Ectodermal cell (in vitro differentiated cells): ENCODE measurements around the gene KIAA0753.

Experiments
- H3K27ac ChIP-seq: 2 replicates; pipeline ENCODE4 v1.7.0; 2013; ENCODE audit warnings: mild to moderate bottlenecking, low read depth, low read length; ENCODE audit not compliant: insufficient read depth, poor library complexity, severe bottlenecking
- H3K27me3 ChIP-seq: 2 replicates; pipeline ENCODE4 v1.7.0; 2013; ENCODE audit warnings: mild to moderate bottlenecking, low read length; ENCODE audit not compliant: insufficient read depth, control insufficient read depth, poor library complexity, severe bottlenecking
- H3K36me3 ChIP-seq: one replicate; pipeline ENCODE4 v1.7.0; 2013; ENCODE audit warnings: low read length; ENCODE audit not compliant: control insufficient read depth, insufficient read depth
- H3K4me1 ChIP-seq: one replicate; pipeline ENCODE4 v1.7.0; 2013; ENCODE audit warnings: low read length; ENCODE audit not compliant: control insufficient read depth, insufficient read depth
- H3K4me3 ChIP-seq: 2 replicates; pipeline ENCODE4 v1.7.0; 2013; ENCODE audit warnings: low read depth, low read length, control low read depth; ENCODE audit not compliant: insufficient read depth
- H3K9me3 ChIP-seq: 2 replicates; pipeline ENCODE4 v1.7.0; 2013; ENCODE audit warnings: mild to moderate bottlenecking, low read length, moderate library complexity; ENCODE audit not compliant: control insufficient read depth
- WGBS, 2 experiments: methylation state at CpG; one replicate each; pipeline ENCODE4 v1.1.7; 2013; ENCODE audit warnings: missing lambda C conversion rate in 2 of 2; 5-methylcytosine and 5-hydroxymethylcytosine counted together

The KIAA0753 gene

DNA sequence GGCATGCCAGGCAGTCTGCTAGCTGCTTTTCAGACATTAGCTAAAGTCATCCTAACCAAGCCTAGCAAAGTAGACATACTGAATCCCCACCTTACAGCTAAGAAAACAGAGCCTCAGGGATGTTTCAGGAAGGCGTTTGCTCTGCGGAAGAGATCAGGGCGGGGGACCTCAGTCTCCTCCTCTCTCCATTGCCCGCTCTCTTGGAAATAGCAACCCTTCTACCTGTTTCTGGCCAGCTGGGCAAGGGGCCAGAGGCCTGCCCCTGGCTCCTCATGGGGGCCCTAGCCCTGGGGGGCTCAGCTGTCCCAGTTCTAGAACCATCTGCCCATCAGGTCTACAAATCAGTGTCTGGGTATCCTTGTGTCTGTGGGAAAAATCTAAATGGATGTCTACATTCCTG is 98.6 kb downstream of the KIAA0753 start:
- Histone ChIP-seq H3K27ac (no peak overlapping the region), H3K27me3 (no peaks in the 10 kb centered on the region), H3K36me3 (no peaks in the 10 kb centered on the region), H3K9me3 (no peaks in the 10 kb centered on the region), H3K4me1 (no peaks in the 10 kb centered on the region), H3K4me3 (no peak overlapping the region)
- 86 to 92% methylated on average over 4 of the region's 4 CpGs for WGBS, 2 experiments

DNA sequence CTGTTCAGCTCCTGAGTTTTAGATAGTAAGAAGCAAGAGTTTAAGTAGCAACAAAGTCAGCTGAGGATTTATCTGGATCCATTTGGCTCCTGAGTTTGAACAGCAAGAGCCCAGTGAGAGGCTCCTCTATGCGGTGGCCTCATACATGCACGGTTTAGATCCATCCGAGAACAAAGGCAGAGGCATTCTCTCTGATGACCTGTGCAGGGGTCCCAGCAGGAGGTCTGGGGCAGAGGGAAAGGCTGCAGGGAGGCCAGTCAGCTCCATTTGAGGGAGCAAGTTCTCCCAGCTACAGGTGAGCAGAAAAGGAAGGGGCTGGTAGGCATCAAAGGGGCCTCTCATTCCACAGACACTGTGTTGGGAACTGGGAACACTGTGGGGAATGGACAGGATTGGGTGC is 100.6 kb downstream of the KIAA0753 start:
- Histone ChIP-seq H3K4me3 (no peak overlapping the region), H3K27me3 (no peaks in the 10 kb centered on the region)
- 41% methylated on average over 3 of the region's 3 CpGs for WGBS, 2 experiments

DNA sequence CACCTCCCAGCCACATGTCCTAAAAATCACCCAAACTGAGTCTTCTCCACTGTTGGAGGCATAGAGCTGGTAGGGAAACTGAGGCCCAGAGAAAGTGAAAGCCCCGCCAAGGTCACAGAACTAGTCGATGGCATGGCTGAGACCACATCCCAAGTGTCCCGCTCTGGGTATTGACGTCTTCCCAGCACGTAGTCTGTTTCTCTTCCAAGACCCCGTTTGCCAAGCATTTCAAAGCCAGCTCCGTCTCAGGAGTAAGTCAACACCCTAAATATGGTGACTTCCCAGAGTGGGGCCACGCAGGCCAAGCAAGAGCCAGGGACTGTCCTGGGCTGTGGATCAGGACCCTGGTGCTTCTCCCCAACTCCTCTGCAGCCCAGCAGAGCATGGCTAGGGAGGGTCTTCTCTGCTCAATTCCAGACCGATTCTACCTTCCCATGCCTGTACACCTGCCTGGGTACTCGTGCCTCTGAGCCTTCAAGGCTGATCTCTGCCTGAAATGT is 103.9 kb downstream of the KIAA0753 start:
- WGBS, 2 experiments = 92 to 93% methylated on average over 10 of the region's 10 CpGs
- no peaks in the 10 kb centered on the region for H3K9me3 ChIP-seq
- no peaks in the 10 kb centered on the region for H3K4me1 ChIP-seq
- no peak overlapping the region for H3K4me3 ChIP-seq
- no peaks in the 10 kb centered on the region for H3K27me3 ChIP-seq
- H3K27ac ChIP-seq = no peak overlapping the region
- no peaks in the 10 kb centered on the region for H3K36me3 ChIP-seq

More for the DNA sequence above, 100.6 kb downstream of the KIAA0753 start:
- Histone ChIP-seq H3K36me3 (no peaks in the 10 kb centered on the region), H3K4me1 (no peaks in the 10 kb centered on the region), H3K9me3 (no peaks in the 10 kb centered on the region), H3K27ac (no peak overlapping the region)

DNA sequence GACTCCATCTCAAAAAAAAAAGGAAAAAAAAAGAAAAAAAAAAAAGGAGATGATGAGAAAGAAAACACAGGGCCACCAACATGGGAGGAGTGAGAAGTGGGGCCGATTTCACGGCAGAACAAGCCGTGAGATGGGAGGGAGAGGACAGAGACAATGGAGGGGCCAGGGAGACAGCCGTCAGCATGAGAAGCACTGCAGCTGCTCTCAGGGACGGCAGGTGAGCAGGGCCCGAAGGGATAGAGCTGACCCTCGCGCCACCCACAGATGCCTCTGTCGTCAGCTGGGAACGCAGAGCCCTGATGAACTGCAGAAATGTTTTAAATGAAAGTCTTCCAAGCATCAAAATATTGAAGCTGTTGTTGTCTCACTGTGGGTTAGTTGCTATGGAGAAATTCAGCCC is 104.5 kb downstream of the KIAA0753 start:
- 89 to 91% methylated on average over 10 of the region's 10 CpGs for WGBS, 2 experiments
- Histone ChIP-seq H3K4me3 (no peak overlapping the region), H3K27ac (no peak overlapping the region), H3K36me3 (no peaks in the 10 kb centered on the region), H3K4me1 (no peaks in the 10 kb centered on the region), H3K9me3 (no peaks in the 10 kb centered on the region), H3K27me3 (no peaks in the 10 kb centered on the region)

DNA sequence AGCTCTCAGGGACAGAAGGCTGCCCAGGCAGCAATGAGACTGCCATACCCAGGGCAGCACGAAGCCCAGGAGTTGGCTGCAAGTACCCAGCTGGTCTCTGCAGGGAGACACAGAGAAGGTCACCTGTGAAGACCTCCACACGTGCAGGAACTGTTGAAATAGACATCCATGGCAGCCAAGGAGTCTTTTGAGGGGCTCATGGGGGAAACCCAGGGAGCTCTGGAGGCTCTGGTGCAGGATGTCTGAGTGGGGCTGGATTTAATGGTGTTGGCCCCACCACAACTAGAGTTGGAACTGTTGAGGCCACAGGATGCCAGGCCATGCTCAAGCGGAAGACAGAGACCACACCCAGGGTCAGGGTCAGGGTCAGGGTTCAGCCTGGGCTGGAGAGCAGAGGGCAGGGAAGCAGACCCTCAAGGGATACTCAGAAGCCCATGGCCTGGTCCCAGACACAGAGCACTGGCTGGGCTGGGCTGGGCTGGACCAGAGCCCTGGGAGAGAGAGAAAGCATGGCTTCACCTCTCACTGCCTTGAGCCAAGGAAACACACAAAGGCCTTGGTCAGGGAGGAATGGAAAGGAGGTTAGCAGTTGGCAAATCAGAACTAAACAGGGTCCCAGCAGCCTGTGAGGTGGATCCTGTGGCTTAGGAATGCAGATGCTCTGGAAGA is 105.5 kb downstream of the KIAA0753 start:
- Histone ChIP-seq H3K36me3 (no peaks in the 10 kb centered on the region), H3K27ac (no peak overlapping the region), H3K27me3 (no peaks in the 10 kb centered on the region), H3K4me1 (no peaks in the 10 kb centered on the region), H3K9me3 (no peaks in the 10 kb centered on the region), H3K4me3 (no peak overlapping the region)
- whole genome bisulfite sequencing, 2 experiments = 87 to 93% methylated on average over 3 of the region's 3 CpGs

DNA sequence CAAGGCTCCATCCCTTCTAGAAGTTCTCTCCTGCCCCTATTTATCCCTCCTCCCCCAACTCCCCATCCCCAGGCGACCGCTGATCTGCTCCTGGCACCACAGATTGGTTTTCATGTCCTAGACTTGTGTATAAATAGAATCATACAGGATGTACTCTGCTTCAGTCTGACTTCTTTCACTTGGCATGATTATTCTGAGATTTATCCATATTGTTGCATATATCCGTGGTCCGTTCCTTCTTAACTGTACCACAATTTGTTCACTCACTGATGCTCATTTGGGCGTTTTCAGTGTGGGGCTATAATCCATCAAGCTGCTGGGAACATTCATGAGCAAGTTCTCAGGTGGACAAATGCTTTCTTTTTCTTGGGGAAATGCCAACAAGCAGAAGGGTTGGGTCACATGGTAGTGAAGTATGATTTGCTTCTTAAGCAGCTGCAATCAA is 108.0 kb downstream of the KIAA0753 start:
- Histone ChIP-seq H3K4me1 (no peaks in the 10 kb centered on the region), H3K4me3 (no peak overlapping the region), H3K27ac (no peak overlapping the region), H3K9me3 (no peaks in the 10 kb centered on the region), H3K27me3 (no peaks in the 10 kb centered on the region), H3K36me3 (no peaks in the 10 kb centered on the region)
- WGBS, 2 experiments = 93 to 98% methylated on average over 5 of the region's 5 CpGs

DNA sequence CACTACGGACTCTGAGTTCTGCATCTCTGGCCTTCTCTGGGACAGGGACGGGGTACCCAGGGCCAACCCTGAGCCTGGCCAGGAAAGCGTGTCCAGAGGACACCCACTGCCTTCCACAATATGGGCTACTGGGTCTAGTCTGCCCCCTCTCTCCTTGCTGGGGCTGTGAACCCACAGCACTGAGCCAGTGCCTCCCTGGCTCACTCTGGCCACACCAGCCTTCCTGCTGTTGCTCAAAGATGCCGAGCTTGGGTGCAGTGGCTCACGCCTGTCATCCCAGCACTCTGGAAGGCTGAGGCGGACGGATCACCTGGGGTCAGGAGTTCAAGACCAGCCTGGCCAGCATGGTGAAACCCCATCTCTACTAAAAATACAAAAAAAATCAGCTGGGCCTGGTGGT is 108.9 kb downstream of the KIAA0753 start:
- 93 to 95% methylated on average over 7 of the region's 7 CpGs for WGBS, 2 experiments
- no peaks in the 10 kb centered on the region for H3K27me3 ChIP-seq
- H3K4me3 ChIP-seq = no peak overlapping the region
- H3K36me3 ChIP-seq = no peaks in the 10 kb centered on the region
- no peaks in the 10 kb centered on the region for H3K9me3 ChIP-seq
- no peaks in the 10 kb centered on the region for H3K4me1 ChIP-seq
- H3K27ac ChIP-seq = no peak overlapping the region

DNA sequence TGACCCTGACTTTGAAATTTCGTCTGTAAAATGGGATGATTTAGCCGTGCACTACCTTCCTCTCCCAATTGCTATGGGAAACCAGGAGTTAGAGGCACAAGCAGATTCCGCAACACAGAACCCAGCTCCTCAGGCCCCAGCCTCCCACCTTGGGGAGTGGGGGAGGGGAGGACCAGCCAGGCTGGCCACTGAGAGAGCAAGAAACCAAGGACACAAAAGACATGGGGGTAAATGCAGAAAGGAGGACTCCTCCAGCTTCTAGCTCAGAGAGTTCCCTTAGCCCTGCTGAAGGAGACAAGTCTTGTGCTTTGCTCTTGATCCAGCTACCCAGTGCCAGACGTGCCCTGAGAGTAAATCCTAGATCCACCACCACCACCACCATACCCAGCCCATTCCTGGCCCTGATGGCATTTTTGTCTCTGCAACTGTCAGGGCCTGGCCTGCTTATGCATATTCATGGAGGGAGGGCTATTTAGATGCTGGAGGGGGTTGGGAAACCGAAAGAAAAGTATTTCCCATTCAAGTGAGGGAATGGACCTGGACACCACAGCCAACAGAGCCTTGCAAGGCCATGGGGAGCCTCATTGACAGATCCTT is 110.1 kb downstream of the KIAA0753 start:
- Histone ChIP-seq H3K9me3 (no peaks in the 10 kb centered on the region), H3K4me3 (no peak overlapping the region), H3K27ac (no peak overlapping the region), H3K36me3 (no peaks in the 10 kb centered on the region), H3K4me1 (no peaks in the 10 kb centered on the region), H3K27me3 (no peaks in the 10 kb centered on the region)
- WGBS, 2 experiments = 80 to 85% methylated on average over 5 of the region's 5 CpGs

DNA sequence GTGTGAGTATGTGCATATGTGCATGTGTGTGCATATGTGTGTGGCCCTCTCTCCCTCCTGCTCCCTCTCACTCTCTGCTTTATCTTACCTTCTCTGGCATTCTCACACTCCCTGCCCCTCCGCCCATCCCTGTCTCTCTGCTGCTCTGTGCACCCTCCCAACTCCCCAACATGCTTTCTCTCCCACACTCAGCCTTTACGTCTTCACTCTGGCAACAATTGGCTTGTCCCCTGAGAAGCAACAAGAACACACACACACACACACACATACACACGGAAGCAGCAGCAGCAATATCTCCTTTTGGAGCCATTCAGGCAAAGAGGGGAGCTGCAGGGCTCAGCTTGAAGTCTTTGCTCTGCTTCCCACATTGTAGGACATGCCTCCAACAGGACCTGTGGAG is 112.0 kb downstream of the KIAA0753 start:
- Histone ChIP-seq H3K27me3 (no peaks in the 10 kb centered on the region), H3K4me1 (no peaks in the 10 kb centered on the region), H3K9me3 (no peaks in the 10 kb centered on the region), H3K27ac (no peak overlapping the region), H3K4me3 (no peak overlapping the region), H3K36me3 (no peaks in the 10 kb centered on the region)
- WGBS, 2 experiments = 74 to 77% methylated on average over 3 of the region's 3 CpGs
